Limb (tissue), 2 donors: ENCODE data around the gene TSPAN13.

Experiments
- DNase-seq, 2 donors: peaks; one replicate each; pipeline ENCODE4 v3.0.0-alpha.2; 2016; ENCODE audit errors: extremely low spot score in 2 of 2

Gene TSPAN13

DNA sequence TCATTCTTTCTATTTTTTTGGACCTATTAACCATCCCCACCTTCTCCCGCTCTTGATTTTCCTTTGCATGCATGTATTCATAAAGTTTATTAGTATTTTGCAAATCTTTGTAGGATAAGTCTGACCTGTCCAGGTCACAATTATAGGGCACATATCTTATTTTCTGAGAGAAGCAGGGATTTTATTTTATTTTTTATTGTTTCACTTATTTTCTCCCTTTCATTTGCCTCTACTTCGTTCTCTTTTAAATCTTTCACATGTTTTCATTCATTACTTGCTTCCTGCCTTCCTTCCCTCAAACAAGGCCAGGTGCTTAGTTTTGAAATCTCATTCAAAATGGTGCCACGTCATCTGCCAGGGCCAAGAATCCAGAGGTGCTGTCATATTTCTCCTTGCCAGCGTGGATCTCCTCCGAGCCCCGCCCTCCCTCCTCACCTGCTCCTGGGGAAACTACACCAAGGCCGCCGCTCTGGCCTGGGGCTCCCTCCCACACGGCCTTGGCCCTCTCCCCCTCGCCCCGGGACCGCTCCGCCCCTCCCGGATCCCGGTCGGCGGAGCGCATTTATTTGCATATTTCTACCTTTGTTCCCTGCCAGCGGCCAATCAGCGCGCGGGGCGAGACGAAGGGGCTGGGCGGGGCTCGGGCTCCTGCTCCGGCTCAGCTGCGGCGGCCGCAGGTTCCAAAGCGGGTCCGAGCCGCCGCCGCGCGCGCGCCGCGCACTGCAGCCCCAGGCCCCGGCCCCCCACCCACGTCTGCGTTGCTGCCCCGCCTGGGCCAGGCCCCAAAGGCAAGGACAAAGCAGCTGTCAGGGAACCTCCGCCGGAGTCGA, at the start of gene TSPAN13:
Gene TSPAN13 (plus strand): TSS at position 654 of the 830 bp plus-strand sequence. CDS start 213 bp downstream, outside the sequence.
- DNase-seq, result peak; percentile 53 to 90

DNA sequence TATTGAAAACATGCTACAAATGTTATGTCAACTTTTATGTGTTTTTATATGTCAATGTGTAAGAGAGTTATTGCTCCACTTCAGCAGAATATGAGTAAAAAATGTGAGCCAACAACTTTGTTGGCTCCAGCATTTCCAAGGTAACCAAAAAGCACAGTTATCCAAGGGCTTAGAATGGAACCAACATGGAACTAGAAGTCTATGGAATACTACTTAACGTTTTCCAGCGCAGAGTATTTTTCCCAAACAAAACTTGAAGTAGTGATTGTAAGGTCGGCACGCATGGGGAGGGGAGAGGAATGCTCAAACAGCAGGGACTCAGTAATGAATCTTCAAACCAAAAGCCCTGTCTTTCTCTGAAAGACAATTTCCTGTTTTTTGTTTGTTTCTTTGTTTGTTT, 45.0 kb upstream of the TSPAN13 start:
- DNase-seq, result no peak

DNA sequence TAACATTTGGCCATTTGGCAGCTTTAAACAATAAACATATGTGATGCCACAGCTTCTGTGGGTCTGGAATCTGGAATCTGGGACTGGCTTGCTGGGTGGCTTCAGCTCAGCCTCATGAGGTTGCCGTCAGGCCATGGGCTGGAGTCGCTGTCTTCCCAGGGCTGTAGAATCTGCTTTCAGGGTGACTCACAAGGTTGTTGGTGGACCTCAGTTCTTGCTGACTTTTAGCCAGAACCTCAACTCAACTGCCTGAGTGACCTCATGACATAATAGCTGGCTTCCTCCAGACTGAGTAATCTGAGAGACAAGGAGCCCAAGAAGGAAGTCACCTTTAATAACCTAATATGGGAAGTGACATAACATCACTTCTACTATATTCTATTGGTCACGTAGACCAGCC, 44.6 kb upstream of the TSPAN13 start:
- no peak for DNase-seq

DNA sequence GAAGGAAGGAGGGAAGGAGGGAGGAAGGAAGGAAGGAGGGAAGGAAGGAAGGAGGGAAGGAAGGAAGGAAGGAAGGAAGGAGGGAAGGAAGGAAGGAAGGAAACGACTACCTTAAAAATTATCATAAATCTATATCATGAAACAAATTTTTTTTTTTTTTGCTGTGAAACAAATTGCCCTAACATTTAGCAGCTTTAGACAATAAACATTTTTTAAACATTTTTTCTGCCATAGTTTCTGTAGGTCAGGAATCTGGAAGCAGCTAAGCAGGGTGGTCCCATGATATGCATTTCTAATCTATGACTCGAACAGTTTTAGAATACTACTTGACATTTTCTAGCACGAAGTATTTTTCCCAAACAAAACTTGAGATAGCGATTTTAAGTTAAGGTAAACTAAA, 42.9 kb upstream of the TSPAN13 start:
- DNase-seq, result no peak

DNA sequence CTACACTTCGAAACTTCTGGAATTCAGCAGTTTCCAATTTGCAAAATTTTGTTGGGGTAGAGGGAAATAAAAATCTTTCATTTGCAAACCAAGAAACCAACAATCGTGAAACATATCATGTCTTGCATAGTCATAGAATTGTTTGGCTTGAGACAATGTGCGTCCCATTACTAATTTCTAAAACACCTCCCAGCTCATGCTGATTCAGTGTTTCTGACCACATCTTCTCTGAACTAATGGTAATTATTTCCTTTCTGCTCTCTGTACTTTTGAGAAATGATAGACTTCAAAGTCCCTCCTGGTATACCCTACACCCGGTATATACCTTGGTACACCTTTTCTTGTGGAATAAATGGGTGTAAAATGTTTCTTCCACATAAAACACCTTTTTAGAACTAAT, 41.8 kb upstream of the TSPAN13 start:
- DNase-seq, result no peak

DNA sequence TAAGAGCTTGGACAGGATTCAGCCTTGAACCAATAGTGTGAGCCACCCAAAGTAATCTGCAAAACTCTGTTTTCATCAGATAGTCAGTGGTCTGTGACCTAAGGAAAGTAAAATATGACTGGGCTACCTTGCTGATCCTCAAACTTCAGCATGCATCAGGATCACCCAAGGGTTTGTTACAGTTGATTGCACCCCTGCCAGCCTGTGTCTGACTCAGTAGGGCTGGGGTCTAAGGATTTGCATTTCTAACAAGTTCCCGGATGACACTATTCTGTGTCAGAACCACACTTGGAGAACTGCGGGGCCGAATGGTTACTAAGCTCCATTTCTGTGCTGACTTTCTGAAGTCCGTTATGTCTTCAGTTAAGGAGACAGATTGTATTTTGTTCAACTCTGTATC, 40.6 kb upstream of the TSPAN13 start:
- DNase-seq, result no peak

DNA sequence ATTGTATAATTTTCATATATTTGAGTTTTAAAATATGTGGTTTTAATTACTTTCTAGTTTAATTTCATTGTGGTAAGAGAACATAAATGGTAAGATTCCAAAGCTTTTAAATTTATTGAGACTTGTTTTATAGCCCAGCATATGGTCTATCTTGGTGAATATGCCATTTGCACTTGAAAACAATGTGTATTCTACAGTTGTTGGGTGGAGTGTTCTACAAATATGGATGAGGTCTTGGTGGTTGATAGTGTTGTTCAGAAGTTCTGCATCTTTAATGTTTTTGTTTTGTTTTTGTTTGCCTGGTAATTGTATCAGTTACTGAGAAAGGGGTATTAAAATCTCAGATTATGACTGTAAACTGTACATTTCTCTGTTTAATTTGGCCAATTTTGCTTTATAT, 37.6 kb upstream of the TSPAN13 start:
- DNase-seq, result no peak

DNA sequence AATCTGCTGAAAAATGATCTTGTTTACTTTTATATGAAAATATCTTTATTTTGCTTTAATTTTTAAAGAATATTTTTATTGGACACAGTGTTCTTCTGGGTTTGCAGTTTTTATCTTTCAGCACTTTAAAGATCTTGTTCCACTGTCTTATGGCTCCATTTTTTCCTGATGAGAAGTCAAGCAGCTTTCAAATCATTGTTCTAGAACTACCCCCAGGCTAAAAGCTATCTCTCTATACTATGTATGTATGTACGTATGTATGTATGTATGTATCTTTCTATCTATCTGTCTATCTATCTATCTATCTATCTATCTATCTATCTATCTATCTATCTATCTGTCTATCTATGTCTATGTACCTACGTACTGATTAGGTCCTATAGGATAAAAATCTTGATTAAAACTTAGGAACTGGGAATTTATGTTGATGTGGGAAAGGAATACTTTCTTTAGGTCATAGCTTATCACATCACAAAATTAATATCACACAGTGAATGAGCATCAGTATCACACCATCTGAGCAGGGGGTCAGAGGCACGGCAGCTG, 35.4 kb upstream of the TSPAN13 start:
- DNase-seq, result no peak

DNA sequence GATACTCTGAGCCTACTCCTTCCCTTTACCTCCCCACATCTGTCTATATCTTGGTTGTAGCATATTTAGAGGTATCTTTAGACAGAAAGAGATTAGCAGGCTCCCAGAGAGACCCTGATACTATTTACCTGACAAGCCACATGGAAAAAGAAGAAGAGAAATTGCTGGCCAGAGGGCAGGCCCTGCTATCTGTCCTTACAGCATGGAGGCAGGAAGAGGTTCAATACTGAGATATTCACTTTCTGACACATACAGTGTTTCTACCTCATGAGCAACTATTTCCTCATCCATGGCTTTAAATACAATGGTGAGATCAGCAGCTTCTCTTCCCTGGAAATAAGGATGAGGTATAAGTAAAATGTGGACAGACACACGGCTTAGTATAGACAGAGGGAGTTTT, 33.9 kb upstream of the TSPAN13 start:
- DNase-seq, result no peak

DNA sequence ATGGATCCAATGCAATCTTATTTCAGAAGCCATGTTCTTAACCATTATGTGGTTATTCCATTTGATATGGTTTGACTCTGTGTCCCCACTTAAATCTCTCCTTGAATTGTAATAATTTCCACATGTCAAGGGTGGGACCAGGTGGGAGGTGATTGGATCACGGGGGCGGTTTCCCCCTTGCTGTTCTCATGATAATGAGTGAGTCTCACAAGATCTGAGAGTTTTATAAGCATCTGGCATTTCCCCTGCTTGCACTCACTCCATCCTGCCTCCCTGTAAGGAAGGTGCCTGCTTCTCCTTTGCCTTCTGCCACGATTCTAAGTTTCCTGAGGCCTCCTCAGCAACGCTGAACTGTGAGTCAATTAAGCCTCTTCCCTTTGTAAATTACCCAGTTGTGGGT, 32.0 kb upstream of the TSPAN13 start:
- no peak for DNase-seq

DNA sequence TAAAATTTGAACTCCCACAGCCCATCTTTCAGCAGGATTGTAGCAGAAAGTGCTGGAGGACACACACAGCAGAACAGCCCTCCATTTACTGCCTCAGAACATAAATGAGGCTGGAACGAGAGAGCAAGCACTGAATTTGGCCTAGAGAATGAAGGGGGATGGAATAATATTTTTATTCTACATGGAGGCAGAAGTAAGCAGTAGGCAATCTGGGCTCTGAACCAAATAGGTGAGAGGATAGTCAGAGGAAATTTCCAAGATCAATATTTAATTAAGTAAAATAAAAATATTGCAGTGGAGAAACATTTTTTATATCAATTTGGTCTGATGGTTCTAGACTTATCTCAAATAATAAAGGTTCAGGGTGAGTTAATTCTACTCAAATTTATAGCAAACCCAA, 29.2 kb upstream of the TSPAN13 start:
- no peak for DNase-seq

DNA sequence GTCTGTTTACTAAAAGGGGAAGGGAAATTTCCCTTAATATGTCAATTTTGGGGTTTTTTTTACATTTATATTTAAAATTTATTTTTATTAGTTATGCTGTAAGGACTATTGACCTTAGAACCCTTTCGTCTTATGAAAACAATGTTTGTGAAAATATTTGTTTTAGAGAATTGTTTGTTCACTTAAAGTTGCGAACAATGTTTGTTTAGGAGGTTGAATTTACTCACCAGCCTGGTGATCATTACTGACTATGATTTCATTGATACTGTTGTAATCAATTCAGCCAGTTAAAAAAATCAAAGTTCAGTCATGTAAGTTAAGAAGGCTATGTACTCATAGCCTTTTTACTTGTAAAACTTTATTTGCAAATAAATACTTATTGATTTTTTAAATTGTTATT, 27.4 kb upstream of the TSPAN13 start:
- DNase-seq, result no peak

DNA sequence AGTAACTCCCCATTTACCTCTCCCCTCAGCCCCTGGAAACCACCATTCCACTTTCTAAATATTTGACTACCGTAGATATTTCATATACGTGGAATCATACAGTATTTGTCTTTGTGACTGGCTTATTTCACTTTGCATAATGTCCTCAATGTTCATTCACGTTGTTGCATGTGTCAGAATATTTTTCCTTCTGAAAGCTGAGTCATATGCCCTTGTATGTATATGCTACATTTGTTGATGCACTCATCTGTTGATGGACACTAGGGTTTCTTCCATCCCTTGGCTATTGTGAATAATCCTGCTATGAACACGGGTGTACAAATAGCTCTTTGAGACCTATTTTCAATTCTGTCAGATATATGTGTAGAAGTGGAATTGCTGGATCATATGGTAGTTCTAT, 25.8 kb upstream of the TSPAN13 start:
- no peak for DNase-seq

DNA sequence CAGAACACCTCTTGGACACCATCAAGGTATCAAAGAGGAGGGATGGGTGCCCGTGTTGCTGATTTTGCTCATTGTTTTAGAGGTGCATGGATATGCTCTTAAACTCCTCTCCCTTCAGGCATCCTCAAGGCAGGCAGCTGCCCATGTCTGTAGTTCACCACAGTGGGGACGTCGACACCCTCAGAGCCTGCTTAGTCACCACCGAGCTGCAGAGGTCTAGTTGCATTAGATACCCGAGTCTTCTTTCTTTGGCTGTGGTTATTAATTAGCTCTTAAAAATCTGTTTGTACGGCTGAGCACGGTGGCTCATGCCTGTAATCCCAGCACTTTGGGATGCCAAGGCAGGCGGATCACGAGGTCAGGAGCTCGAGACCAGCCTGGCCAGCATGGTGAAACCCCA, 24.7 kb upstream of the TSPAN13 start:
- DNase-seq, result no peak

DNA sequence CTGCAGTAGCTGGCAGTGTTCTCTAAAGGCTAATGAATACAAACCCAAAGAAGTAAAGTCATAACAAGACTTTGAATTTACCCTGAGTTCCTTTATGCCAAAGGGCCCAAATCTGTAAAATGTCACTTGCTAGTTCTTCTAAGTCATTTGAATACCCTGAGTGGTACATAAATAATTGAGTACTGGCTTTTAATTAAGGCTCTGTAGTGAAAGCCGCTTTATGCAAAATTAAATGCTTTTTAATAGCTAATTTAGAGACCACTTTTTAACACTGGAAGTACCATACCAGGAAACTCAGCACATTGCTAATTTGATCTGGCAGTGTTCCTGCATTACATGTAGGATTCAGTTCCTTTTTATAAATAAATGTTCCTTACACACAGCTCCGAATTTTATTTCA, 24.0 kb upstream of the TSPAN13 start:
- DNase-seq, result no peak

DNA sequence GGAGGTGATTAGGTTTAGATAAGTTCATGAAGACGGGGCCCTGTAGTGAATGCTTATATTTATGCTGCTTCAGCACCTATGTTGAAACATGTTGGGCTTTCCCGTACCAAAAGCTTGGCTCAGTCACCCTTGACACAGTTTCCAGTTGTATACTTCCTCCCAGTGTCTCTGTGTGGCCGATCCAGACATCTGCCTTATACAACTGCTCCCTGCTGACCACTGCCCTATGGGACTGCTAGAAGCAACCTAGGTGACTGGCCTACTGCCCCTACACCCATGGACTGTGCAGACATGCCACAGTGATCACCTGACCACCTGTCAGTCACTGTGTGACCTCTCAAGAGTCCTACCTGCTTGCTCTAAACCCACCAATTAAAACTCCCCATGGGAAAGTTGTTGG, 22.6 kb upstream of the TSPAN13 start:
- no peak for DNase-seq

DNA sequence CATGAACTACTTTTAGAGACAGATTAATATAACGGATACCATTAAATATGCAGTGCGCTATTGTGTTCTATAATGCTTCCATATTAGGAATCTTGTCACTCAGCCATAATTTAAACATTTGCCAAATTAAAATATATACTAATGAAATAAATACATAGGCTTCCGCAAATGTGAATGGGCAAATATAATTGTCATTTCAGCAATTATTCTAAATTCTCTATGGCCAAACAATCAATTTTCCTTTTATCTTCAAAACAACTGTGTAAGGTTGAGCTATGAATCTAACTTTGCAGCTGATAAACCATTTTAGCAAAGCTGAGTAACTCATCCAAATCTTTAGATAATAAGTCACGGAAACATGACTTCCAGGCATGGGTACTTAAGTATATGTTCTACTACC, 20.7 kb upstream of the TSPAN13 start:
- no peak for DNase-seq

DNA sequence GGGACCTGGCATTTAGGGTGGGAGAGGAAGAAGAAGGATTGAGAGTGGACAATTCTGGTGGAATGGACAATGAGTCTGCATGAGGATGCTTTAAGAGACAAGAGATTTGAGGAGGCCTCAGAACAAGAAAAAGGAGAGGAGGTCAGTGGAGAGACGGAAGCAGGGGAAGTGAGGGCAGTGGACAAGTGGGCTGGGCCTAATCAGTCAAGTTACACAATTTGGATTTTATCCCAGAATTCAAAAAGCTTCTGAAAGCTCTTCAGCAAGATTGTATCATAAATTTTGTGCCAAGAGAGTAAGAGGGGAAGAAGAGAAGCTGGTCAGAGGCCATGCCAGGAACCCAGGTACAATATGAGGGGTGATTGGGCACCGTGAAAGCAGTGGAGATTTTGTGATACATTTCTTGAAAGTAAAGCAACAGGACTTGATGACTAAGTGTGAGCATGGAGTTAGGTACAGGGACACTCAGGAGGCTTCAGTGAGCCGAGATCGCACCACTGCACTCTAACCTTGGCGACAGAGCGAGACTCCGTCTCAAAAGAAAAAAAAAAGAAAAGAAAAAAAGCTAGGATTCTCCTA, 19.3 kb upstream of the TSPAN13 start:
- no peak for DNase-seq

DNA sequence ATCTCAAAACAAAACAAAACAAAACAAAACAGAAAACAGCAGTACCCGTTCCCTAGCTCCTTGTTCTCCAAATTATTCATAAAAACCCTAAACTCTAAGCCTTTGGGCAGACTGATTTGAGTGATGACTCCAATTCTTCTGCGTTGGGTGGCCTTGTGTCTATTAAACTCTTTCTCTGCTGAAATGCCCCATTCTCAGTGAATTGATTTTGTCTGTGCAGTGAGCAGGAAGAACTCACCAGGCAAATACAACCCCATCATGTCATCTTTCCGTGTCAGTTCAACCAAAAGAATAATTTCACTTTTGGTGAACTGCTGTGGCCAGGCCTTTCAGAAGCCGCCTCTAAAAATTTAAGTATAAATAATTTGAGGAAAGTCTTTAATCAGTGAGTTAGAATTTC, 18.5 kb upstream of the TSPAN13 start:
- no peak for DNase-seq

DNA sequence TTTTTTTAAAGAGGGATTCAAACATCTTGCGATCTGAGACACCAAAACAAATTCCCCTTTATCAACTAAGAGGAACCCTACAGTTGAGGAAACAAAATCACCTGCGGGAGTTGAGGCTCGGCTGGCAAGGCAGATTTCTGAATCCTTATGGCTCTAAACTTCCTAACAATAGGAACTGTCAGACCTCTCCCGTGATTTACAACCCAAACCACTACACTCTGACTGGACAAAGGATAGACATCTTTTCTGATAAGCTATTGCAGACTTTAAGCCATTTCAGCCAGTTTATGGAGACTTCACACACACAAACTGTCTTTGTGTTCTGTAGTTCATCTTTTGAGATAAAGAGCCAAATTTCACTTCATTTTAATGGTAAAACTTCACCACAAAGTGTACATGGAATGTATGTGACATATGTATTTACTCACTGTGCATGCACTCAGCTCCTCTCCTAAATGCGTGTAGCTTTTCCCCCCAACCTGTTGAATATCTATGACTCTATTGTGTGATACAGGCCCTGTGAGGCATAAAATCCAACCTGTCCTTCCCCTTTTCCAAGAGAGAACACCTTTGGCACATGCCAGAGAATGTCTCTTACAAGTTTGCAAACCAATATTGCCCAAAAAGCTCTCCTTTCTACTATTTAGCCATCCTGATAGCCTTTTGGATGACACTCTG, 15.4 kb upstream of the TSPAN13 start:
- DNase-seq, result no peak

DNA sequence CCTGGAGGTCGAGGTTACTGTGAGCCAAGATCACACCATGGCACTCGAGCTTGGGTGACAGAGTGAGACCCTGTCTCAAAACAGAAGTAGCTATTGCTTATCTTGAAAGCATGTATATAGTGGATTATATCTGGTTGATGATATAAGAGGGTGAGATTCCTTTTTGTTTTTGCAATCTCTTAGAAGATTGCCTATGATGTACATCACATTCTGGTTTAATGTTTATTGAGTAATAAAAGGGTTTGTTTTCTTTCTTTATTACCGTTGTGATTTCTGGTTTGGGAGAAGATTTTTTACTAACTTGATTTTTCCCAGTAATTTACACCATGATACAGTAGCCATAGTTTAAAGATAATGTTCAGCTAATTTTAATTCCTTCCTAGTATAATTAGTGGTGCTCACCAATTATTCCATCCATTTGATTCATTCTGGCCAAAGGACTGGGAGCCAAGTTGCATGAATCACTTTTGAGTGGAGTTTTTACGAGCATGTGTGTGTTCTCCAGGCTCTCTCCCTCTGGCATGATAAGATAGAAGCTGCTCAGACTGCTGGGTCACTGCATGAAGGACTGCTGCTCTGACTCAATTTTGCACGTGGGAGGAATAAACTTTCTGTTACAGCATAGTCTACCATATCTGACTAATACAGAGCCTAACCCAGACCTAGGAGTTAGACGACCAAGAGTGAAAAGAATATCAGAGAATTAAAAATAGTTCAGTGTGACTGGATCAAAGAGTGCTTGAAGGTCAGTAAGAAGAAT, 13.5 kb upstream of the TSPAN13 start:
- no peak for DNase-seq

DNA sequence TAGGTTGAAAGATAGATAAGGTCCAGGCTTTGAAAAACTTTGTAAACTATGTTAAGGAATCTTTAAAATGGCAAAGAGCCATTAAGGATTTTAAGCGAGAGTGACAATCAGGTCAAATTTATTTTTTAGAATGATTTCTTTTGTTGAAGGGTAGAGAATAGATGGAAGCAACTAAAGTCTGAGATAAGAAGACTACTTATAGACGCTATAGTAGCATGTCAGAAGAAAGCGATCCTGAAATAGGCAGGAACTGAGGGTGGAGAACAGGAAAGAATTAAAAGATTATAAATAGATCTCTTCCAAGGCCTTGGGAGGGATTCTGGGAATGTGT, 13.0 kb upstream of the TSPAN13 start:
- DNase-seq, result no peak
